ENCODE results near the gene FAM50B.

Gene FAM50B

GRCh38 chr6:3871939-3872338, 22.8 kb downstream of the FAM50B start:
- DNase-seq, result no peak

GRCh38 chr6:3872370-3872854, 23.2 kb downstream of the FAM50B start:
- DNase-seq, result no peak

DNA sequence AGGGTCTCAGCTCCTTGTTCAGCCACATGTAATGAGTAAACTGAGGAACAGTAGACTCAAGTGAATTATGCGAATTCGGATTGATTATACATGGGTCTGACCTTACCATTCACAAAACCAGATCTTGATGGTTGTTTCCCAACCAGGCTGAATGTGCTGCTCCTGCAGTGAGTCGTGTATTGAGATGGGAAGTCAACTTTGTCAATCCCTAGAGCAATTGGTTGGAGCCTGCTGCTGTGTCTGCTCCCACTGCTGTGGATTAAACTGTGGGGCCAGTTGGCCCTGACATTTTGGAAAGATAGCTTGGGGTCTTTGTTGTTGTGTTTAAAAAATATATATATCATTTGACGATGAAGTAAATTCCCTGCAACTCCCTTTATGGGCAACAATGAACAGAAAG, 23.9 kb downstream of the FAM50B start:
- no peak for DNase-seq

DNA sequence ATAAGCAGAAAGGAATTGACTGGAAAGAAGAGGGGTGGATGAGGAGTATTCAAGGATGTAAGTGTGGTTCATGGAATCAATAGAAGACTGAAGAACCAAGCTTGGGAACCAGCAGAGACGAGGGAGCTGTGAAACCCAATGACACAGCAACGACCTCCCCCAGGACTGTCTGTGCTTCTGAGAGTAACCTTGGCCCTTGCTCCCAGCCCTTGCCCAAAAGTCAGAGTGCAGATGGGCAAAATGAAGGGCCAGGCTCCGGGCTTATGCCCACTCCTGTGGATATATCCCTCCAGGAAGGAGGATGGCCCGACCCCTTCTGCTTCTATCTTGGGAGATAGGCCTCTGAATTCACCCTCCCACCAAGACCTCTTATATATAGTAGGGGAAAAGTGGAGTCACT, 24.9 kb downstream of the FAM50B start:
- DNase-seq, result no peak

DNA sequence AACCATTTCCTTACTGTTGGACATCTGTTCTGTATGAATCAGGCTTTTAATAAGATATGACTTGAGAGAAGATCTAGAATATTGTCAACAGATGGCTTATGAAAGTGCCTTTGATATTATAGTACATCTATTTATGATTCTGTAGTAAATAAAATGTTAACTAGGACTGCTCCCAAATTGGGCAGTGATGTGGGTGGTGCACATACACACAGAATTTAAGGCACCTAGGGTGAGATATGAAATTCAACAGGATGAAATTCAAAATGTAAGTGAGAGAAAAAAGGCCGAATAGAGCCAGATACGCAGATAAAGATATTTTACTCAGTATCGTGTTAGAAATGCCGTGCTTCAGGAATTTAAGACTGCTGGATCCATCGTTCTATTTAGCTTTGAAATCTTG, 26.3 kb downstream of the FAM50B start:
- DNase-seq, result no peak

DNA sequence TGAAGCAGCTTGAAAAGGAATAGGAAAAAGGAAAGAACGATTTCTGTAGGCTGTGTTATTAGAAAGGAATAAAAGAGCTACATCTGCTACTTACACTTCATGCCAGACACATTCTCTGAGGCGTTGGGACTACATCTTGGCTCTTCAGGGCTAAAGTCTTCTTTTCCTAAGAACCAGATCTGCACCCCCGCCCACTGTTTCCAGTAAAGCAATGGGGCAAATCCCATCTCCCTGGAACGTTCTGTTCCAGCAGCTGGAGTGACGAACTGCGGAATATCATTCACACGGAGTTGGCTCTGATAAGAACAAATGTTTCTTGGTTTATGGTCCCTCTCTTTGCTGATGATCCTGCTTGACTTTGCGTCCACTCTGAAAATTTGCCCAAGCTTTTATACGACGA, 26.9 kb downstream of the FAM50B start:
- DNase-seq, result no peak

- DNase-seq, result no peak
Measured at GRCh38 chr6:3876866-3877265, 27.7 kb downstream of the FAM50B start.

DNA sequence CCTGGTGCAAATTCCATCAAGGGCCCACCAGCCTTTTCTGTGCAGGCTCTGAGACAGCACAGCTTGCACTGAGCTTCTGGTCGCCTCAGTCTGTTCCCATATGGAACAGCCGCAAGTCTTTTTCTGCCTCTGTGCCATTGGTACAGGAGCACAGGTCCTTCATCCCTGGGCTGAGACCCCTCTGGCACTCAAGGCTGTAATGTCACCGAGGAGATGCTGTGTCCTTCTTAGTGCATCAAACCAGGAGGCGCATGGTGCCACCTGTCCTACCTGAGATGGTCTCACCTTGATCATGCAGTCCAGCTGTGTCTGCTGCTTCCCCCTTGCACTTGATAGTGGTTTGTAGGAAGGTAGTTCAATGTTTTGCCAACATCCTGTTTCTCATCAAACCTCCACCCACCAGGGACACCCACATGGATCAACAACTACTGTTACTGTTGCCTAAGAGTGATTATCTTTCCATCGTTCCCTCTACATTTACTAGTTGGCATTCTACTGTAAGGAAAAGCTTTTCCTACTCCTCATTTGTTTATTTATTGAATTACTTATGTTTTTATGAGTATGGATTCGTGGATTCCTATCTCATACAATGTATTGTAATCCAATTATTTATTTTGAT, 29.0 kb downstream of the FAM50B start:
- DNase-seq, result no peak

GRCh38 chr6:3879194-3879952, 30.2 kb downstream of the FAM50B start:
- DNase-seq, result no peak

- no peak for DNase-seq
Measured at GRCh38 chr6:3881711-3882421, 32.7 kb downstream of the FAM50B start.

GRCh38 chr6:3882431-3882830, 33.3 kb downstream of the FAM50B start:
- no peak for DNase-seq

DNA sequence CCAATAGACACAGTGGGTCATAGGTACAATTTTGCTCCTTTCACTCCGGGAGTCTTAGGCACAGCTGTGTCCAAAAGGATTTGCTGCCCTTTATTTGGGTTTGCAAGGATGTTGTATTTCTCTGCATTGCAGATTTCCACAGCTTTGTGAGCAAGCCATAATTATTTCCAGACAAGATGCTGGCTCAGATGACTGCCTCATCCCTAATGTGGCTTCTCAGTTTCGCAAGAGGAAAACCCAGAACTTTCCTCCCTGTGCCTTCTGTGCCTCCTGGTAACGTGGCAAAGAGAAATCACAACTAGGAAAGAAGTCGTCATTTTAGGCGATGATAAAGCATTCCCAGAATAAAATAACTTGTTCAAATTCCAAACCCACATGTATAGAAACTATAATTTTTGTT, 33.7 kb downstream of the FAM50B start:
- DNase-seq, result no peak

- no peak for DNase-seq
Measured at GRCh38 chr6:3884007-3884745, 35.0 kb downstream of the FAM50B start.

- DNase-seq, result no peak
Measured at GRCh38 chr6:3885262-3886036, 36.3 kb downstream of the FAM50B start.

- no peak for DNase-seq
Measured at GRCh38 chr6:3887150-3887700, 38.1 kb downstream of the FAM50B start.

DNA sequence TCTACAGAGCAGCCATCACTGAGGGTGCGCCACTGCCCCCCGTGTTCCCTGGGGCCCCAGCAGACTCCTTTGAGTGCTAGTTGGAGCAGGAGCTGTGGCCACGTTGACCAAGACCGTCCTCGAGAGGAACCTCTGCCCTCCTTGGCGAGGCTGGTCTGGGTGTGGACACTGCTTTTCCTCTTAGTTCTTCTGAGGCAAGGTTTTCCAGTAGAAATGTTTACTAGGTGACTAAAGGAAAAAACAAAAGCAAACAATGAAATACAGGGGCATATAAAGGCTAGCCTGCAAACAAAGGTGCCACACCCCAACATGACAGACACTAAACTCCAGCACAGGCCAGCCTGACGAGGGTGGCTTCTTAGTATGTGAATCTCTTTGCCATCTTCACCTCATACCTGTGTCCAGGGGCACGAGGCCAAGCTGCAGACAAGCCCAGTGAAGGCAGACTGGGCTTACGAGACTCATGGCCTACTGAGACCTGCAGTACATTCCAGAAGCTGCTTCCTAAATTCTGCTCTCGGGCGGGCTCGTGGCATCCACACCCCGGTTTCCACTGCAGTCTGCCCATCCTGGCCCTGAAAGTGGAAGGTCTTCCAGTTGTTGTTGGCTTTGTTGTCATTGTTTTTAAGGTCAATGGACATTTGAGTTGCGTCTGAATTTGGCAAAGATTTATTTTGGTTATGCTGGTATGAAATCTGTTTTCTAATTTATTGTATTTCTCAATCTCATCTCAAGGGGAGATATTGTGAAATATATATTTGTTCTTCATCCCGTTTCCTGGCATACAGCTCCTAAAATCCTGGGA, 39.2 kb downstream of the FAM50B start:
- DNase-seq, result no peak

- no peak for DNase-seq
Measured at GRCh38 chr6:3890047-3890446, 40.9 kb downstream of the FAM50B start.

GRCh38 chr6:3891883-3892282, 42.7 kb downstream of the FAM50B start:
- no peak for DNase-seq

DNA sequence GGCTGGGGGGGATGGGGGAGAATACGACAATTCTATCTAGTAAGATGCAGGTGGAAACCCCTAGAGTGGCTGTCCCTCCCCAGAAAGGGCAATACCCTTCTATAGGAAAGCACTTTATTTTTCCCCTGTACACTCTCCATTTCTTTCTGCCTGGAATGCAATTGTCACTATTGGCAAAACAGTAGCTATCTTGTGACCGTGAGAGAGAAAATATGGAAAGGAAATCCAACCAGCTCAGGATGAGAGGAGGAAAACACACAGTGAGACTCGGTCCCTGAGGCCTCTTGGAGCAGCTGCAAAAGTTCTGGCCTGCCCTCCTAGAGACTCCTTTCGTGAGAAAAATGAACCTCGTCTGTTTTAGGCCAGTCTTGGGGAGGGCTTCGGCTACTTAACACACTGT, 43.4 kb downstream of the FAM50B start:
- no peak for DNase-seq

DNA sequence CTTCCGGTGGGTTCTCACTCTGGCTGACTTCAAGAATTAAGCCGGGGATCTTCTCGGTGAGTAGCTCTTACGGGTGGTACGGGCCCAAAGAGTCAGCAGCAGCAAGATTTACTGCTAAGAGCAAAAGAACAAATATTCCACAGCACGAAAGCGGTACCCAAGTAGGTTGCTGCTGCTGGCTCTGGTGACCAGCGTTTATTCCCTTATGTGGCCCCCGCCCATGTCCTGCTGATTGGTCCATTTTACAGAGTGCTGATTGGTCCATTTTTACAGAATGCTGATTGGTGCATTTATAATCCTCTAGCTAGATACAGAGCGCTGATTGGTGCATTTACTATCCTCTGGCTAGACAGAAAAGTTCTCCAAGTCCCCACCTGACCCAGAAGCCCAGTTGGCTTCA, 44.3 kb downstream of the FAM50B start:
- no peak for DNase-seq

- DNase-seq, result no peak
Measured at GRCh38 chr6:3893917-3894316, 44.7 kb downstream of the FAM50B start.

Data from right kidney (tissue), 1 donor.